ENCODE data around the gene U2AF2.

GRCh38 chr19:55720801-55721200, 66.0 kb downstream of the U2AF2 start:
- no peak for TF ChIP-seq CTCF (tag by site-specific recombination; IDR thresholded peaks at IDR 0.05)
- no peak for TF ChIP-seq KLF16 (tag by site-specific recombination; IDR thresholded peaks at IDR 0.05)

All from HEK293 (cell line).